GM23338 (cell line): Measurements from ENCODE around the gene CDHR2. TPM values are rescaled to one million over a fixed set of nuclear protein-coding genes. Genes with fewer than 3 reads are reported as not detected.

ENCODE experiments used
- ATAC-seq: fragments of 200-7000 bp; cut with Tn5 transposase; 3 replicates; pipeline ENCODE4 v1.9.1; 2020
- DNase-seq: peaks from one replicate; pipeline ENCODE4 v3.0.0-alpha.2; 2015; ENCODE audit warnings: low spot score
- H2AFZ ChIP-seq: fragments of 200-600 bp; sonication (generic); 2 replicates; pipeline ENCODE4 v1.8.0; 2016; ENCODE audit warnings: antibody characterized with exemption, mild to moderate bottlenecking, moderate library complexity
- H3F3A ChIP-seq: fragments of 200-600 bp; sonication (generic); replicated peaks from 2 replicates; pipeline ENCODE4 v1.8.0; 2017; ENCODE audit warnings: antibody characterized with exemption, mixed run types, low read depth
- H3K27ac ChIP-seq: fragments of 200-600 bp; sonication (generic); 2 replicates; pipeline ENCODE4 v1.6.1; 2016; ENCODE audit warnings: low read depth
- H3K27me3 ChIP-seq: fragments of 200-600 bp; sonication (generic); 2 replicates; pipeline ENCODE4 v1.8.0; 2016; ENCODE audit warnings: mild to moderate bottlenecking, mixed run types, moderate library complexity; ENCODE audit not compliant: insufficient read depth
- H3K36me3 ChIP-seq: fragments of 200-600 bp; sonication (generic); 2 replicates; pipeline ENCODE4 v1.8.0; 2016; ENCODE audit warnings: mild to moderate bottlenecking; ENCODE audit not compliant: insufficient read depth
- H3K4me1 ChIP-seq: fragments of 200-600 bp; sonication (generic); 2 replicates; pipeline ENCODE4 v1.8.0; 2016; ENCODE audit warnings: mild to moderate bottlenecking, moderate library complexity; ENCODE audit not compliant: insufficient read depth
- H3K4me2 ChIP-seq: fragments of 200-600 bp; sonication (generic); 2 replicates; pipeline ENCODE4 v1.7.1; 2017; ENCODE audit warnings: mixed run types
- H3K4me3 ChIP-seq: fragments of 200-600 bp; sonication (generic); 2 replicates; pipeline ENCODE4 v1.6.1; 2016; ENCODE audit warnings: mixed run types
- H3K79me2 ChIP-seq: fragments of 200-600 bp; sonication (generic); replicated peaks from 2 replicates; pipeline ENCODE4 v1.8.0; 2017; ENCODE audit warnings: mild to moderate bottlenecking; ENCODE audit not compliant: insufficient read depth
- H3K9me2 ChIP-seq: fragments of 200-600 bp; sonication (generic); 2 replicates; pipeline ENCODE4 v1.8.0; 2017; ENCODE audit not compliant: insufficient read depth
- H4K20me1 ChIP-seq: fragments of 200-600 bp; sonication (generic); replicated peaks from 2 replicates; pipeline ENCODE4 v1.8.0; 2017; ENCODE audit warnings: mild to moderate bottlenecking; ENCODE audit not compliant: insufficient read depth
- H3K27ac Mint-ChIP-seq: 2 replicates; pipeline ENCODE4 v1.8.0; 2020; ENCODE audit warnings: inconsistent platforms, mild to moderate bottlenecking, moderate library complexity, mixed read lengths
- H3K27me3 Mint-ChIP-seq: 3 replicates; pipeline ENCODE4 v1.8.0; 2022; ENCODE audit warnings: low read depth, mild to moderate bottlenecking, moderate library complexity, mixed read lengths, inconsistent platforms; ENCODE audit not compliant: insufficient read depth, poor library complexity
- H3K36me3 Mint-ChIP-seq: 3 replicates; pipeline ENCODE4 v1.8.0; 2021; ENCODE audit warnings: low read depth, mild to moderate bottlenecking, inconsistent platforms, moderate library complexity, mixed read lengths
- H3K4me1 Mint-ChIP-seq: 3 replicates; pipeline ENCODE4 v1.8.0; 2020; ENCODE audit warnings: mild to moderate bottlenecking, inconsistent platforms, mixed read lengths
- H3K4me3 Mint-ChIP-seq: 3 replicates; pipeline ENCODE4 v1.8.0; 2021; ENCODE audit warnings: moderate library complexity, mild to moderate bottlenecking, inconsistent platforms, mixed read lengths
- H3K9me3 Mint-ChIP-seq: 3 replicates; pipeline ENCODE4 v1.8.0; 2020; ENCODE audit warnings: moderate library complexity, mild to moderate bottlenecking, inconsistent platforms, mixed read lengths
- CREB1 ChIP-seq: fragments of 250-450 bp; sonication (Bioruptor Pico); IDR thresholded peaks from 2 replicates; pipeline ENCODE4 v1.5.0; 2020; ENCODE audit warnings: low read depth, mild to moderate bottlenecking, moderate library complexity
- JUNB ChIP-seq: IDR thresholded peaks from one replicate; pipeline ENCODE4 v1.6.1; 2016; ENCODE audit warnings: antibody characterized with exemption; ENCODE audit not compliant: unreplicated experiment
- NANOG ChIP-seq: IDR thresholded peaks from 2 replicates; pipeline ENCODE4 v1.6.1; 2016; ENCODE audit warnings: antibody characterized with exemption, borderline replicate concordance
- POLR2AphosphoS5 ChIP-seq: IDR thresholded peaks from 2 replicates; pipeline ENCODE4 v1.6.1; 2016; ENCODE audit warnings: antibody characterized with exemption, low read depth
- ZNF114 ChIP-seq: fragments of 250-450 bp; sonication (Bioruptor Pico); IDR thresholded peaks from 2 replicates; pipeline ENCODE4 v1.5.0; 2020; ENCODE audit warnings: mild to moderate bottlenecking, moderate library complexity
- ZNF331 ChIP-seq: fragments of 250-450 bp; sonication (Bioruptor Pico); IDR thresholded peaks from 2 replicates; pipeline ENCODE4 v1.5.0; 2020; ENCODE audit warnings: low read depth, mild to moderate bottlenecking, moderate library complexity
- ZNF462 ChIP-seq: fragments of 250-450 bp; sonication (Bioruptor Pico); IDR thresholded peaks from 2 replicates; pipeline ENCODE4 v1.5.0; 2020; ENCODE audit warnings: mild to moderate bottlenecking, moderate library complexity
- polyA plus RNA-seq: library from polyadenylated mRNA; unstranded; fragments of >200 nt; fragmentation: Nextera tagmentation; extraction: Ambion mirVana; gene quantifications from 2 replicates; pipeline ENCODE4 v1.2.1, GENCODE V29; 2016
- total RNA-seq: library from RNA; depleted of rRNA; stranded (reverse); fragments of >200 nt; shearing (Covaris generic); gene quantifications from 2 replicates; pipeline ENCODE4 v1.2.3, GENCODE V29; 2014

Gene CDHR2
- total and polyA plus RNA-seq, 2 experiments from 2014 or later: not detected

GRCh38 chr5:176529116-176529740 is 19.9 kb upstream of the CDHR2 start (continued):
- TF ChIP-seq ZNF462 (CRISPR knock-in tag) (no peak), ZNF114 (CRISPR knock-in tag) (no peak)

GRCh38 chr5:176529741-176530141 is 19.4 kb upstream of the CDHR2 start:
- Histone ChIP-seq H3K9me2 (no peaks in the 10 kb centered on the region), H3K4me2 (no peak overlapping the region), H2AFZ (no peak overlapping the region), H3K27me3 (no peaks in the 10 kb centered on the region), H3K79me2 (peaks cover 32% of the 10 kb centered on the region), H3K4me3 (no peak overlapping the region), H3F3A (peaks cover 12% of the 10 kb centered on the region; the same call in 1 of the 2 replicates), H4K20me1 (peaks cover 24% of the 10 kb centered on the region), H3K36me3 (peaks cover 14% of the 10 kb centered on the region; the same call in 1 of the 2 replicates), H3K4me1 (peaks cover 15% of the 10 kb centered on the region), H3K27ac (no peak overlapping the region)
- DNase-seq (no peak), ATAC-seq (no peak)
- Mint-ChIP-seq H3K36me3 (peaks cover 54% of the 10 kb centered on the region), H3K27ac (no peak overlapping the region), H3K27me3 (peaks cover 20% of the 10 kb centered on the region), H3K4me1 (peaks cover 16% of the 10 kb centered on the region), H3K4me3 (no peak overlapping the region), H3K9me3 (no peaks in the 10 kb centered on the region)
- TF ChIP-seq JUNB (no peak), POLR2AphosphoS5 (no peak), ZNF331 (CRISPR knock-in tag) (no peak), NANOG (no peak), CREB1 (no peak)
